ENCODE results near the gene SLC22A5.

DNA sequence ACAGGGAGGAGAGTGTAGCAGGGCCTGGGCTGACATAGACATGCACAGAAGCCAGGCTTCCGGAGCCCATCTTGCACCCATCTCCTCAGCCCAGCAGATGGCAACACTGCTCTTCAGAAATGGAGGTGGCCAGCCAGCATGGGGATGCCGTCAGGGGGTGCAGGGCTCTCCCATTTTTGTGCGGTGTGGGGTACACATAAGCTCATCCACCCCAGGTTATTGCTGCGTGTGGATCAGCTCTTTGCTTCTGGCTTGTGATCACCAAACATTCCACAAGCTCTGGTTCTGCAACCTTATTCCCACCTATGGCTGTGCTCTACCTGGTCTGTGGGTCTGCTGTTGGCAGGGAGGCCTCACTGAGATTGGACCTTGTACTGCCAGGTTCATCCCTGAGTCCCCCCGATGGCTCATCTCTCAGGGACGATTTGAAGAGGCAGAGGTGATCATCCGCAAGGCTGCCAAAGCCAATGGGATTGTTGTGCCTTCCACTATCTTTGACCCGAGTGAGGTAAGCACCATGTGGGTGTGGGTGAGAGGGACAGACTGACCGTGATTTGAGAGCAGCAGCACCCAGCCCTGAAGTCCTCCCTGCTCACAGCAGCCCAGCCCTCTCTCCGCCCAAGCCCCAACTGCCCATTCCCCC, 17.3 kb downstream of the SLC22A5 start:
- TF ChIP-seq POLR2AphosphoS5 (IDR thresholded peaks at IDR 0.05; ENCODE audit: borderline replicate concordance, low read depth, low read length) (no peak), EZH2 (IDR thresholded peaks at IDR 0.05) (no peak), FOXP2 (optimal IDR thresholded peaks at IDR 0.05; ENCODE audit: control extremely low read depth, extremely low read length, insufficient read depth) (no peak)

All from SK-N-MC (cell line).